Natural killer cell (primary cell): Measurements from ENCODE around the gene SDF2L1. TPM values are rescaled to one million over a fixed set of nuclear protein-coding genes. Genes with fewer than 3 reads are reported as not detected.

Experiments
- ATAC-seq, 3 donors: fragments of 150-1000 bp in 2 of 3; fragments of 200-7000 bp in 1 of 3; cut with Tn5 transposase; 1 replicate in 1 of 3; 2 replicates in 2 of 3; pipeline ENCODE4 v1.10.0; 2021; ENCODE audit warnings: mild to moderate bottlenecking in 2 of 3, moderate library complexity in 2 of 3
- DNase-seq, 2 donors: peaks; one replicate each; pipeline versions ENCODE4 v3.0.0 to v3.0.0-alpha.2; 2013 to 2021; ENCODE audit warnings: mixed read lengths in 1 of 2
- H3K27ac ChIP-seq: one replicate; pipeline ENCODE4 v1.5.1; 2013; ENCODE audit warnings: mild to moderate bottlenecking, low read length
- H3K27me3 ChIP-seq: one replicate; pipeline ENCODE4 v1.6.1; 2013; ENCODE audit warnings: low read length; ENCODE audit not compliant: control insufficient read depth, insufficient read depth
- H3K36me3 ChIP-seq: one replicate; pipeline ENCODE4 v1.6.1; 2013; ENCODE audit warnings: low read length; ENCODE audit not compliant: control insufficient read depth, insufficient read depth
- H3K4me1 ChIP-seq: one replicate; pipeline ENCODE4 v1.6.1; 2013; ENCODE audit warnings: low read length; ENCODE audit not compliant: control insufficient read depth, insufficient read depth
- H3K4me3 ChIP-seq: one replicate; pipeline ENCODE4 v1.5.1; 2013; ENCODE audit warnings: low read length
- H3K9me3 ChIP-seq: one replicate; pipeline ENCODE4 v1.6.1; 2013; ENCODE audit warnings: low read length; ENCODE audit not compliant: control insufficient read depth, insufficient read depth
- H3K27ac Mint-ChIP-seq, 2 donors: one replicate each; pipeline ENCODE4 v1.8.0; 2022; ENCODE audit warnings: mild to moderate bottlenecking in 2 of 2, mixed read lengths in 2 of 2, moderate library complexity in 1 of 2
- H3K27me3 Mint-ChIP-seq, 2 donors: one replicate each; pipeline ENCODE4 v1.8.0; 2022; ENCODE audit warnings: low read depth in 2 of 2, mixed read lengths in 2 of 2
- H3K36me3 Mint-ChIP-seq: one replicate; pipeline ENCODE4 v1.8.0; 2022; ENCODE audit warnings: mixed read lengths
- H3K4me1 Mint-ChIP-seq, 2 donors: one replicate each; pipeline ENCODE4 v1.8.0; 2022; ENCODE audit warnings: mixed read lengths in 2 of 2
- H3K4me3 Mint-ChIP-seq: one replicate; pipeline ENCODE4 v1.8.0; 2022; ENCODE audit warnings: mild to moderate bottlenecking, moderate library complexity, mixed read lengths
- H3K9me3 Mint-ChIP-seq, 2 donors: one replicate each; pipeline ENCODE4 v1.8.0; 2022; ENCODE audit warnings: mixed read lengths in 2 of 2
- WGBS: methylation state at CpG from one replicate; pipeline ENCODE4 v1.1.7; 2013; ENCODE audit warnings: missing lambda C conversion rate; ENCODE audit not compliant: insufficient coverage; 5-methylcytosine and 5-hydroxymethylcytosine counted together
- intact Hi-C: fragments of 100-400 bp; cut with micrococcal nuclease; formaldehyde crosslinking; loops from one replicate; pipeline ENCODE4 v1.14.2; 2022
- total RNA-seq, 4 donors: library from RNA; stranded (reverse); fragments of 120-200 nt in 1 of 4; gene quantifications; one replicate each; pipeline versions ENCODE4 v1.2.3 to v1.2.4, GENCODE V29; 2013 to 2022
- TF ChIP-seq, protein P1 (sequence below): fragments of 200-600 bp; IDR thresholded peaks from one replicate; pipeline ENCODE4 v1.8.0; 2022; ENCODE audit warnings: antibody characterized with exemption

SDF2L1 gene
- total RNA-seq, 3 donors from 2014 or later (not counting 1 experiment from before 2014, with no cell fraction given) = 38.3 to 55.8 (median 40.3) TPM

DNA sequence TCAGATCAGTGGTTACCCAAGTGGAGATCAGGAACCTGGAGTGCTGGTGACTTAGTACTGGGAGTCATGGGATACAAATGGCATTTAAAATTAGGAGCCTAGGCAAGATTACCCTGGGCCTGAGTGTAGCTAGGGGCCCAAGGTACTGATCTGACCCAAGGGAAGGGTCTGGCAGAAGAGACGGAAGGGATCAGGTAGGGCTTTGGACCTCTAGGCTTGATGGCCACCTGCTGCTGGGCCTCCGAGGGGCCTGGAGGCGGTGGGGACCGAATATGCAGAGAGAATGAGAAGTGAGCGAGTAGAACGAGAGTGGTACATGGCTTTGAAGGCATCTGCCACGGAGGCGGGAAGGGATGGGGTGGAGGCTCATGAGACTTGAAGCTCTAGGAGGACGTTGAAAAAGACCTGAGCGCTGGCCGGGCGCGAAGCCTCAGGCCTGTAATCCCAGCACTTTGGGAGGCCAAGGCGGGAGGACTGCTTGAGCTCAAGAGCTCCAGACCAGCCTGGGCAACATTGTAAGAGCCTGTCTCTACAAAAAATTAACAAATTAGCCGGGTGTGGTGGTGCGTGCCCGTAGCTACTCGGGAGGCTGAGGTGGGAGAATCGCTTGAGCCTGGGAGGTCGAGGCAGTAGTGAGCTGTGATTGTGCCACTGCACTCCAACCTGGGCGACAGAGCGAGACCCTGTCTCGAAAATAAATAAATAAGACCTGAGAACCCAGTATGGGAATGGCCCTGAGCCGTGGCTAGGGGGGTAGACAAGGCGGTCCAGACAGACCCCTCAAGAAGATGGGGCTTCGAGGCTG is 23.1 kb downstream of the SDF2L1 start:
- no peaks in the 10 kb centered on the region for H3K36me3 Mint-ChIP-seq
- intact Hi-C loops = no loop called here
- peak overlapping the region; percentile 98 for H3K4me3 Mint-ChIP-seq
- ATAC-seq (no peak), DNase-seq (no peak)
- H3K4me1 Mint-ChIP-seq = peaks cover 28 to 43% of the 10 kb centered on the region in 2 donors
- Histone ChIP-seq H3K27me3 (no peaks in the 10 kb centered on the region), H3K4me1 (peaks cover 25% of the 10 kb centered on the region), H3K4me3 (peak overlapping the region; percentile 97), H3K9me3 (no peaks in the 10 kb centered on the region), H3K36me3 (peaks cover 5% of the 10 kb centered on the region), H3K27ac (peak overlapping the region; percentile 92)
- TF ChIP-seq, protein P1, sequence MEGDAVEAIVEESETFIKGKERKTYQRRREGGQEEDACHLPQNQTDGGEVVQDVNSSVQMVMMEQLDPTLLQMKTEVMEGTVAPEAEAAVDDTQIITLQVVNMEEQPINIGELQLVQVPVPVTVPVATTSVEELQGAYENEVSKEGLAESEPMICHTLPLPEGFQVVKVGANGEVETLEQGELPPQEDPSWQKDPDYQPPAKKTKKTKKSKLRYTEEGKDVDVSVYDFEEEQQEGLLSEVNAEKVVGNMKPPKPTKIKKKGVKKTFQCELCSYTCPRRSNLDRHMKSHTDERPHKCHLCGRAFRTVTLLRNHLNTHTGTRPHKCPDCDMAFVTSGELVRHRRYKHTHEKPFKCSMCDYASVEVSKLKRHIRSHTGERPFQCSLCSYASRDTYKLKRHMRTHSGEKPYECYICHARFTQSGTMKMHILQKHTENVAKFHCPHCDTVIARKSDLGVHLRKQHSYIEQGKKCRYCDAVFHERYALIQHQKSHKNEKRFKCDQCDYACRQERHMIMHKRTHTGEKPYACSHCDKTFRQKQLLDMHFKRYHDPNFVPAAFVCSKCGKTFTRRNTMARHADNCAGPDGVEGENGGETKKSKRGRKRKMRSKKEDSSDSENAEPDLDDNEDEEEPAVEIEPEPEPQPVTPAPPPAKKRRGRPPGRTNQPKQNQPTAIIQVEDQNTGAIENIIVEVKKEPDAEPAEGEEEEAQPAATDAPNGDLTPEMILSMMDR = no peak
- H3K9me3 Mint-ChIP-seq = no peaks in the 10 kb centered on the region
- H3K27ac Mint-ChIP-seq = peak overlapping the region; percentile 94 to 97
- WGBS = 77% methylated on average over 26 of the region's 26 CpGs
- no peaks in the 10 kb centered on the region for H3K27me3 Mint-ChIP-seq

DNA sequence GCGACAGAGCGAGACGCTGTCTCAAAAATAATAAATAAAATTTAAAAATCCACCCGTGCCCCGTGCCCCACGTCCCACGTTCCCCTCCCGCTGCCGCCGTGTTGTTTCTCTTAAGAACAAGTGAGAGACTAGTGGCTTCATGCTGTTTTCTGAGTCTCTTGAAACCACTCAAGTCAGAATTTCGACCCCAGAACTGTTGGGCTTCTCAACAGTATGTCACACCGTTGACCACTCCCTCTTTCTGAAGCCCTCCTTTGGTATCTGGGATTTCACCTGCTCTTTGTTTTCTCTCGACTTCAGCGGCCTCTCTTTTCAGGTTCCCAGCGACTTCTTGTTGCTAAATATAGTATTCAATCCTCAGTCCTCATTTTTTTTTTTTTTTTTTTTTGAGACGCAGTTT is 24.7 kb downstream of the SDF2L1 start:
- peak overlapping the region; percentile 97 for H3K4me3 ChIP-seq
- H3K36me3 ChIP-seq = peaks cover 19% of the 10 kb centered on the region
- Mint-ChIP-seq H3K4me1 (peaks cover 28 to 48% of the 10 kb centered on the region in 2 donors), H3K27ac (peak overlapping the region; percentile 94 to 97), H3K9me3 (no peaks in the 10 kb centered on the region), H3K36me3 (no peaks in the 10 kb centered on the region), H3K27me3 (no peaks in the 10 kb centered on the region), H3K4me3 (peak overlapping the region; percentile 98)
- H3K27me3 ChIP-seq = no peaks in the 10 kb centered on the region
- H3K9me3 ChIP-seq = no peaks in the 10 kb centered on the region
- DNase-seq (peak in 1 of 2 donors; percentile 20), ATAC-seq (no peak)
- peak overlapping the region; percentile 92 for H3K27ac ChIP-seq
- 66% methylated on average over 16 of the region's 16 CpGs for WGBS
- TF ChIP-seq, protein P1 = no peak
- H3K4me1 ChIP-seq = peaks cover 25% of the 10 kb centered on the region
- intact Hi-C loops = no loop called here

DNA sequence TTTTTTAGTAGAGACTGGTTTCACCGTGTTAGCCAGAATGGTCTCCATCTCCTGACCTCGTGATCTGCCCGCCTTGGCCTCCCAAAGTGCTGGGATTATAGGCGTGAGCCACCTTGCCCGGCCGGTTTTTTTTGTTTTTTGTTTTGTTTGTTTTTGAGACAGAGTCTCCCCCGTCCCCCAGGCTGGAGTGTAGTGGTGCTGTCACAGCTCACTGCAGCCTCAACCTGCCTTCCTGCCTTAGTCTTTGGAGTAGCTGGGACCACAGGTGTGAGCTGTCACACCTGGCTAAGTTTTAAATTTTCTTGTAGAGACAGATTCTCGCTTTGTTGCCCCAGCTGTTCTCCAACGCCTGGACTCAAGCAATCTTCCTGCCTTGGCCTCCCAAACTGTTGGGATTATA is 26.9 kb downstream of the SDF2L1 start:
- no peak for DNase-seq
- TF ChIP-seq, protein P1 = no peak
- no peak overlapping the region for H3K27ac ChIP-seq
- H3K4me3 ChIP-seq = no peak overlapping the region
- Mint-ChIP-seq H3K9me3 (no peaks in the 10 kb centered on the region), H3K4me1 (peaks cover 28 to 65% of the 10 kb centered on the region in 2 donors), H3K4me3 (peak overlapping the region; percentile 65), H3K27ac (peak overlapping the region in 1 of 2 donors; percentile 59), H3K36me3 (peaks cover 16% of the 10 kb centered on the region), H3K27me3 (no peaks in the 10 kb centered on the region)
- H3K9me3 ChIP-seq = no peaks in the 10 kb centered on the region
- ATAC-seq = no peak
- no peaks in the 10 kb centered on the region for H3K27me3 ChIP-seq
- peaks cover 25% of the 10 kb centered on the region for H3K4me1 ChIP-seq
- peaks cover 40% of the 10 kb centered on the region for H3K36me3 ChIP-seq
- 91% methylated on average over 8 of the region's 9 CpGs for WGBS
- intact Hi-C loops = no loop called here
